GM12878 (cell line): ENCODE results near the gene ARPC5L. TPM values are rescaled to one million over a fixed set of nuclear protein-coding genes. Genes with fewer than 3 reads are reported as not detected.

Experiments
- ATAC-seq: fragments of 200-7000 bp; cut with Tn5 transposase; 3 replicates; pipeline ENCODE4 v1.9.1; 2020; ENCODE audit warnings: mild to moderate bottlenecking, moderate library complexity
- BruUV-seq: library from RNA; stranded (reverse); fragments of 400-500 nt; replicated peaks from 2 replicates; lab custom pipeline; 2021; lab: Mats Ljungman, UMichigan
- CTCF ChIA-PET: fragments of 300-600 bp; sonication (Branson Sonifier 250); formaldehyde crosslinking; extraction: SDS; loops from one replicate; lab custom pipeline; 2021; ENCODE audit warnings: inconsistent platforms; lab: Yijun Ruan, JAX
- POLR2A ChIA-PET: fragments of 350-600 bp; formaldehyde crosslinking; extraction: SDS; loops from one replicate; lab custom pipeline; 2021; ENCODE audit warnings: inconsistent platforms; lab: Charles Lee
- RAD21 ChIA-PET: fragments of 300-600 bp; sonication (Branson Sonifier 250); formaldehyde crosslinking; loops from one replicate; lab custom pipeline; 2023; ENCODE audit warnings: antibody characterized with exemption; ENCODE audit not compliant: unreplicated experiment; lab: Charles Lee
- SMC1A ChIA-PET: fragments of 300-600 bp; sonication (Branson Sonifier 250); formaldehyde crosslinking; loops from one replicate; lab custom pipeline; 2023; ENCODE audit not compliant: unreplicated experiment, uncharacterized antibody; lab: Charles Lee
- DNase-seq: peaks from one replicate; pipeline ENCODE4 v3.0.0-alpha.2; 2011; ENCODE audit warnings: low read depth, low spot score
- FAIRE-seq: peaks from 3 replicates; lab custom pipeline; 2011; peaks lifted over from hg19 to GRCh38; lab: Jason Lieb, UNC
- H2AFZ ChIP-seq: 2 replicates; pipeline ENCODE4 v1.6.0; 2011; ENCODE audit warnings: low read depth, low read length, control low read depth; ENCODE audit not compliant: control insufficient read depth
- H3K27ac ChIP-seq: 2 replicates; pipeline ENCODE4 v1.5.1; 2011; ENCODE audit warnings: control low read depth; ENCODE audit not compliant: control insufficient read depth, insufficient read depth
- H3K27me3 ChIP-seq, 2 experiments: replicated peaks in 1 of 2; 2 replicates each; pipeline versions ENCODE4 v1.6.0 to v1.6.1; 2011; ENCODE audit warnings: low read length in 1 of 2; ENCODE audit not compliant: control insufficient read depth in 2 of 2, insufficient read depth in 2 of 2
- H3K36me3 ChIP-seq, 2 experiments: 2 replicates each; pipeline ENCODE4 v1.5.1; 2011; ENCODE audit warnings: low read length in 1 of 2; ENCODE audit not compliant: control insufficient read depth in 2 of 2, insufficient read depth in 2 of 2
- H3K4me1 ChIP-seq: 2 replicates; pipeline ENCODE4 v1.6.1; 2011; ENCODE audit warnings: mild to moderate bottlenecking, low read length, moderate library complexity, mixed read lengths; ENCODE audit not compliant: control insufficient read depth, insufficient read depth
- H3K4me2 ChIP-seq: 2 replicates; pipeline ENCODE4 v1.6.0; 2011; ENCODE audit warnings: control low read depth; ENCODE audit not compliant: control insufficient read depth, insufficient read depth
- H3K4me3 ChIP-seq: fragments of 200-600 bp; sonication (generic); 2 replicates; pipeline ENCODE4 v1.5.1; 2016
- H3K79me2 ChIP-seq: 2 replicates; pipeline ENCODE4 v1.6.0; 2011; ENCODE audit warnings: low read length; ENCODE audit not compliant: control insufficient read depth, insufficient read depth
- H3K9ac ChIP-seq: 2 replicates; pipeline ENCODE4 v1.8.0; 2011; ENCODE audit warnings: low read length, control low read depth, mixed read lengths; ENCODE audit not compliant: control insufficient read depth, insufficient read depth
- H3K9me3 ChIP-seq: replicated peaks from 3 replicates; pipeline ENCODE4 v1.5.1; 2011; ENCODE audit warnings: mild to moderate bottlenecking, low read length; ENCODE audit not compliant: control insufficient read depth, insufficient read depth
- H4K20me1 ChIP-seq: 2 replicates; pipeline ENCODE4 v1.6.0; 2011; ENCODE audit not compliant: control insufficient read depth, insufficient read depth
- BCL11A ChIP-seq: IDR thresholded peaks from 2 replicates; pipeline ENCODE4 v1.6.1; 2011; ENCODE audit warnings: low read depth, low read length
- CBX3 ChIP-seq: fragments of 200-600 bp; sonication (generic); IDR thresholded peaks from 2 replicates; pipeline ENCODE4 v1.6.1; 2016; ENCODE audit warnings: low read depth, borderline replicate concordance
- EZH2 ChIP-seq: IDR thresholded peaks from 2 replicates; pipeline ENCODE4 v1.6.1; 2012; ENCODE audit warnings: low read depth, mild to moderate bottlenecking, control low read depth, inconsistent platforms, low read length, borderline replicate concordance; ENCODE audit not compliant: control insufficient read depth
- LARP7 ChIP-seq: fragments of 450-650 bp; IDR thresholded peaks from 2 replicates; pipeline ENCODE4 v1.6.1; 2017; ENCODE audit warnings: mild to moderate bottlenecking
- MYB ChIP-seq: fragments of 150-350 bp; IDR thresholded peaks from 2 replicates; pipeline ENCODE4 v1.6.1; 2014; ENCODE audit warnings: mild to moderate bottlenecking, low read depth, low read length, borderline replicate concordance
- NBN ChIP-seq: fragments of 450-650 bp; IDR thresholded peaks from 2 replicates; pipeline ENCODE4 v1.6.1; 2016
- POLR2A ChIP-seq: IDR thresholded peaks from 2 replicates; pipeline ENCODE4 v1.6.1; 2011; ENCODE audit warnings: low read depth, mild to moderate bottlenecking, low read length
- POLR2AphosphoS5 ChIP-seq: IDR thresholded peaks from 2 replicates; pipeline ENCODE4 v1.6.1; 2011; ENCODE audit warnings: mild to moderate bottlenecking, low read length, inconsistent platforms
- RBBP5 ChIP-seq: fragments of 200-600 bp; sonication (generic); conservative IDR thresholded peaks from 2 replicates; pipeline ENCODE4 v1.6.1; 2016
- SREBF1 ChIP-seq: IDR thresholded peaks from 2 replicates; pipeline ENCODE4 v1.6.1; 2012; ENCODE audit warnings: mild to moderate bottlenecking, low read length
- ZBTB11 ChIP-seq: fragments of 450-650 bp; formaldehyde crosslinking; IDR thresholded peaks from 2 replicates; pipeline ENCODE4 v1.5.0; 2022; ENCODE audit warnings: mild to moderate bottlenecking, missing genetic modification characterization
- WGBS: methylation state at CpG from one replicate; pipeline ENCODE4 v1.1.6; 2016; ENCODE audit warnings: low lambda C conversion rate; ENCODE audit not compliant: insufficient replicate concordance, insufficient coverage; ENCODE audit errors: missing lambda C conversion rate; 5-methylcytosine and 5-hydroxymethylcytosine counted together
- in situ Hi-C: fragments of 300-500 bp; cut with MboI; formaldehyde crosslinking; loops from 9 replicates; pipeline ENCODE4 v1.14.3; 2018; ENCODE audit warnings: mixed read lengths
- intact Hi-C: fragments of 100-400 bp; cut with micrococcal nuclease; formaldehyde crosslinking; loops from one replicate; pipeline ENCODE4 v1.14.2; 2022; ENCODE audit not compliant: unreplicated experiment
- polyA plus RNA-seq, 11 experiments: library from polyadenylated mRNA; depleted of rRNA in 4 of 11; unstranded in 6 of 11; stranded (reverse) in 5 of 11; fragments of >200 nt; fragmentation: Nextera tagmentation in 4 of 11; fragmentation: Illumina TruSeq in 1 of 11; extraction: Ambion mirVana in 4 of 11; extraction: Trizol in 1 of 11; gene quantifications; 1 replicate in 1 of 11; 2 replicates in 10 of 11; pipeline versions ENCODE4 v1.2.1 to v1.2.3, GENCODE V29; 2011 to 2016; ENCODE audit warnings: inconsistent platforms in 2 of 11, missing spikeins in 2 of 11, low read depth in 1 of 11
- total RNA-seq, 4 experiments: library from RNA; depleted of rRNA in 3 of 4; stranded (reverse); fragments of >200 nt in 3 of 4; fragmentation: Illumina TruSeq in 1 of 4; extraction: Trizol in 1 of 4; gene quantifications; 2 replicates each; pipeline versions ENCODE4 v1.2.1 to v1.2.3, GENCODE V29; 2013 to 2021

ARPC5L gene
- total and polyA plus RNA-seq, 10 of the 15 experiments (the other 5 are each of a cell fraction or from before 2014, with no cell fraction given), result 42.3 to 207 (median 104) TPM

- TF ChIP-seq POLR2A, result peak; percentile 69
- no peak for TF ChIP-seq LARP7
- no peak for TF ChIP-seq SREBF1
- TF ChIP-seq BCL11A, result no peak
- no peak for TF ChIP-seq EZH2
- no peak for TF ChIP-seq ZBTB11
- peak; percentile 57; the same call in 1 of the 2 replicates for TF ChIP-seq POLR2AphosphoS5
- TF ChIP-seq CBX3, result no peak
- TF ChIP-seq NBN, result no peak
- no peak for TF ChIP-seq RBBP5
- no peak for TF ChIP-seq MYB
- POLR2A ChIA-PET, result interaction anchor here (1.6 kb wide), 1 partner anchor 22 kb away, joined by 3 read pairs; the partner anchor contains the start of gene WDR38
- no peak overlapping the region for H3K4me3 ChIP-seq
- DNase-seq (no peak), FAIRE-seq (no peak), ATAC-seq (no peak)
- in situ Hi-C loops, result no loop called here
- peaks cover 25% of the 10 kb centered on the region for H3K4me1 ChIP-seq
- 89% methylated on average over 6 of the region's 6 CpGs for WGBS
- peaks cover 56% of the 10 kb centered on the region for H3K79me2 ChIP-seq
- CTCF ChIA-PET, result interaction anchor here (4.8 kb wide), 1 partner anchor 18 kb away, joined by 27 read pairs; no protein-coding TSS in a partner anchor
- H3K27me3 ChIP-seq, result no peaks in the 10 kb centered on the region
- H3K9me3 ChIP-seq, result no peaks in the 10 kb centered on the region
- H2AFZ ChIP-seq, result no peak overlapping the region
- no peak overlapping the region for H3K27ac ChIP-seq
- SMC1A ChIA-PET, result interaction anchor here (1.6 kb wide), 1 partner anchor 107 kb away, joined by 4 read pairs; no protein-coding TSS in a partner anchor
- no peak overlapping the region; the same call in 1 of the 2 replicates for H3K4me2 ChIP-seq
- intact Hi-C loops, result no loop called here
- RAD21 ChIA-PET, result interaction anchor here (0.9 kb wide), 1 partner anchor 13 kb away, joined by 3 read pairs; the partner anchor contains the start of gene ARPC5L
- peaks cover 5% of the 10 kb centered on the region for H4K20me1 ChIP-seq
- BruUV-seq, result no TSS peak
- no peak overlapping the region for H3K9ac ChIP-seq
- peaks cover 32 to 46% of the 10 kb centered on the region in 2 experiments for H3K36me3 ChIP-seq
Observed at GRCh38 chr9:124875501-124875900, 13.6 kb downstream of the ARPC5L start.
